ENCODE results near the gene TPCN2. TPM values are rescaled to one million over a fixed set of nuclear protein-coding genes. Genes with fewer than 3 reads are reported as not detected.

TPCN2 gene
- total and polyA plus RNA-seq, 4 donors = 6.4 to 20.8 (median 12.1) TPM

DNA sequence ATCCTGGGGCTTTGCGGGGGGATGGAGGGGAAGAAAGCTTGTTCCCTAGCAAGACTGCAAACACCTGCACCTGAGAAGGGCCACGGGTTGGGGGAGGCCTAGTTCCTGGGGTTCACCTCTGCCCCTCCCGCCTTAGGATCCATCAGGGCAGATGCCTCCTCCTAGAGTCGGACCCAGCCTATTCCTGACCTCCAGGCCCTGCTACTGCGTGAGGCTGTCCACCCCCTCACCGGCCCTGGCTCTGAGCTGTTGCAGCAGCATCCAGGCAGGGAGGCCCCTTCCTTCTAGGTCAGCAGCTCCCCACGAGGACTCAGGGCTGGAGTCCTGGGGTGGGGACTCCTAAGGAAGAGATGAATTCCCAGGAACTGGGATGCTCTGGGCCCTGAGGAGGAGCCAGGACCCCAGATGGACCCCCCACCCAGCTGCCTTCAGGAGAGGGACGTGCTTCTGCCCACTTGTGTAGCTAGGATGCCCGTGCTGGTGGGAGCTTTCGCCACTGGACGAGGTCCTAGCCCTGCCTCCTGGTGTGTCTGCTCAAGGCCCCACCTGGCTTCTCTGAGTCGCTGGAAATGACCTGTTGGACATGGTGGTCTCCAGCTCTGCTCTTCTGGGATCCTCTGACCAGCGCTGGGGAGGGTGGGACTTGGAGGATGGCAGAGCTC is 46.0 kb upstream of the TPCN2 start:
- no peak overlapping the region for H3K27ac ChIP-seq (ENCODE audit: low read depth in 1 of 2, low read length in 2 of 2)
- peak; percentile 32 for DNase-seq (ENCODE audit: low spot score)
- TF ChIP-seq JUND (IDR thresholded peaks at IDR 0.05) = no peak
- TF ChIP-seq, protein P1, sequence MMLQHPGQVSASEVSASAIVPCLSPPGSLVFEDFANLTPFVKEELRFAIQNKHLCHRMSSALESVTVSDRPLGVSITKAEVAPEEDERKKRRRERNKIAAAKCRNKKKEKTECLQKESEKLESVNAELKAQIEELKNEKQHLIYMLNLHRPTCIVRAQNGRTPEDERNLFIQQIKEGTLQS (IDR thresholded peaks at IDR 0.05) = no peak
- TF ChIP-seq, protein P2, sequence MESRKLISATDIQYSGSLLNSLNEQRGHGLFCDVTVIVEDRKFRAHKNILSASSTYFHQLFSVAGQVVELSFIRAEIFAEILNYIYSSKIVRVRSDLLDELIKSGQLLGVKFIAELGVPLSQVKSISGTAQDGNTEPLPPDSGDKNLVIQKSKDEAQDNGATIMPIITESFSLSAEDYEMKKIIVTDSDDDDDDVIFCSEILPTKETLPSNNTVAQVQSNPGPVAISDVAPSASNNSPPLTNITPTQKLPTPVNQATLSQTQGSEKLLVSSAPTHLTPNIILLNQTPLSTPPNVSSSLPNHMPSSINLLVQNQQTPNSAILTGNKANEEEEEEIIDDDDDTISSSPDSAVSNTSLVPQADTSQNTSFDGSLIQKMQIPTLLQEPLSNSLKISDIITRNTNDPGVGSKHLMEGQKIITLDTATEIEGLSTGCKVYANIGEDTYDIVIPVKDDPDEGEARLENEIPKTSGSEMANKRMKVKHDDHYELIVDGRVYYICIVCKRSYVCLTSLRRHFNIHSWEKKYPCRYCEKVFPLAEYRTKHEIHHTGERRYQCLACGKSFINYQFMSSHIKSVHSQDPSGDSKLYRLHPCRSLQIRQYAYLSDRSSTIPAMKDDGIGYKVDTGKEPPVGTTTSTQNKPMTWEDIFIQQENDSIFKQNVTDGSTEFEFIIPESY (IDR thresholded peaks at IDR 0.05) = no peak
- no peak for TF ChIP-seq EGR1 (IDR thresholded peaks at IDR 0.05; ENCODE audit: low read depth in 2 of 2)
- no peak for TF ChIP-seq FOXA1 (IDR thresholded peaks at IDR 0.05)
- no peak for TF ChIP-seq NR2F2 (IDR thresholded peaks at IDR 0.05)
- no peak for TF ChIP-seq SP1 (IDR thresholded peaks at IDR 0.05)
- no peak for TF ChIP-seq YY1 (IDR thresholded peaks at IDR 0.05)
- no peak for TF ChIP-seq FOXA2 (IDR thresholded peaks at IDR 0.05)
- TF ChIP-seq RAD21 (IDR thresholded peaks at IDR 0.05) = no peak
- no peak for TF ChIP-seq TAF1 (conservative IDR thresholded peaks at IDR 0.05)
- no peak for TF ChIP-seq HNF4A (conservative IDR thresholded peaks at IDR 0.05)
- TF ChIP-seq, protein P3, sequence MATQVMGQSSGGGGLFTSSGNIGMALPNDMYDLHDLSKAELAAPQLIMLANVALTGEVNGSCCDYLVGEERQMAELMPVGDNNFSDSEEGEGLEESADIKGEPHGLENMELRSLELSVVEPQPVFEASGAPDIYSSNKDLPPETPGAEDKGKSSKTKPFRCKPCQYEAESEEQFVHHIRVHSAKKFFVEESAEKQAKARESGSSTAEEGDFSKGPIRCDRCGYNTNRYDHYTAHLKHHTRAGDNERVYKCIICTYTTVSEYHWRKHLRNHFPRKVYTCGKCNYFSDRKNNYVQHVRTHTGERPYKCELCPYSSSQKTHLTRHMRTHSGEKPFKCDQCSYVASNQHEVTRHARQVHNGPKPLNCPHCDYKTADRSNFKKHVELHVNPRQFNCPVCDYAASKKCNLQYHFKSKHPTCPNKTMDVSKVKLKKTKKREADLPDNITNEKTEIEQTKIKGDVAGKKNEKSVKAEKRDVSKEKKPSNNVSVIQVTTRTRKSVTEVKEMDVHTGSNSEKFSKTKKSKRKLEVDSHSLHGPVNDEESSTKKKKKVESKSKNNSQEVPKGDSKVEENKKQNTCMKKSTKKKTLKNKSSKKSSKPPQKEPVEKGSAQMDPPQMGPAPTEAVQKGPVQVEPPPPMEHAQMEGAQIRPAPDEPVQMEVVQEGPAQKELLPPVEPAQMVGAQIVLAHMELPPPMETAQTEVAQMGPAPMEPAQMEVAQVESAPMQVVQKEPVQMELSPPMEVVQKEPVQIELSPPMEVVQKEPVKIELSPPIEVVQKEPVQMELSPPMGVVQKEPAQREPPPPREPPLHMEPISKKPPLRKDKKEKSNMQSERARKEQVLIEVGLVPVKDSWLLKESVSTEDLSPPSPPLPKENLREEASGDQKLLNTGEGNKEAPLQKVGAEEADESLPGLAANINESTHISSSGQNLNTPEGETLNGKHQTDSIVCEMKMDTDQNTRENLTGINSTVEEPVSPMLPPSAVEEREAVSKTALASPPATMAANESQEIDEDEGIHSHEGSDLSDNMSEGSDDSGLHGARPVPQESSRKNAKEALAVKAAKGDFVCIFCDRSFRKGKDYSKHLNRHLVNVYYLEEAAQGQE (IDR thresholded peaks at IDR 0.05) = no peak
- no peaks in the 10 kb centered on the region for H3K9me3 ChIP-seq (ENCODE audit: control insufficient read depth in 4 of 4, low read length in 3 of 4)
- no peaks in the 10 kb centered on the region for H3K27me3 ChIP-seq (ENCODE audit: control insufficient read depth in 4 of 4, insufficient read depth in 4 of 4, low read length in 3 of 4)
- 88% methylated on average over 13 of the region's 13 CpGs for WGBS
- H3K36me3 ChIP-seq (ENCODE audit: control insufficient read depth in 4 of 4, insufficient read depth in 3 of 4, low read depth in 1 of 4, low read length in 3 of 4) = no peaks in the 10 kb centered on the region
- no peak overlapping the region for H3K4me3 ChIP-seq (ENCODE audit: low read depth in 1 of 3, low read length in 3 of 3)
- no peak overlapping the region for H3K9ac ChIP-seq (ENCODE audit: low read depth in 1 of 2, low read length in 2 of 2)
- peaks cover 15 to 36% (median 23%) of the 10 kb centered on the region in 4 donors for H3K4me1 ChIP-seq (ENCODE audit: control insufficient read depth in 4 of 4, insufficient read depth in 4 of 4, low read length in 3 of 4)

DNA sequence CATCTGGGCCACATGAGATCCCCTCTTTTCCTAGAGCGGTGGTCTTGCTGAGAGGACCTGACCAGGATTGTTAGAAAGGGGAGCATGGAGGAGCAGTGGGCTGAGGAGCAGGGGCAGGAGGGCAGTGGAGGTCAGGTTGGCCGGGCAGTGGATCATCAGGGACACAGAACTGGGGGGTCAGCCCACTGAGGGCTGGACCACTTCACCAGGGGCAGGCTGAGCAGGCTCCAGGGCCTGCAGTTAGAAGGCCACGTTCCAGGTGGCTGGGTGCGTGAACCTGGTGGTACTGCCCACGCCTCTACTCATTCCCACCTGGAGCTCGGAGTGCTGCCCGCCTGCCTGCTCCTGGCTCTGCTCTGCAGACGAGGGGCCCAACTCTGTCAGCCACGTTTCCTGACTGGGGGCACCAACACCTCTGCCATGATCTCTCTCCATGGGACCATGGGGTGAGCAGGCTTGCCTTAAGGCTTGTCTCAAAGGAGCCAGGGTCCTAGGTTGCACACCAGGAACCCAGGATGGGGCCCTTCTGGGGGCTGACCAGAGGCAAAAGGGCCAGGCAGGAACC is 45.3 kb upstream of the TPCN2 start:
- WGBS = 95% methylated on average over 9 of the region's 9 CpGs
- Histone ChIP-seq H3K9me3 (ENCODE audit: control insufficient read depth in 4 of 4, low read length in 3 of 4) (no peaks in the 10 kb centered on the region), H3K27ac (ENCODE audit: low read depth in 1 of 2, low read length in 2 of 2) (no peak overlapping the region), H3K36me3 (ENCODE audit: control insufficient read depth in 4 of 4, insufficient read depth in 3 of 4, low read depth in 1 of 4, low read length in 3 of 4) (no peaks in the 10 kb centered on the region), H3K4me1 (ENCODE audit: control insufficient read depth in 4 of 4, insufficient read depth in 4 of 4, low read length in 3 of 4) (peaks cover 14 to 39% (median 26%) of the 10 kb centered on the region in 4 donors), H3K27me3 (ENCODE audit: control insufficient read depth in 4 of 4, insufficient read depth in 4 of 4, low read length in 3 of 4) (no peaks in the 10 kb centered on the region), H3K9ac (ENCODE audit: low read depth in 1 of 2, low read length in 2 of 2) (no peak overlapping the region), H3K4me3 (ENCODE audit: low read depth in 1 of 3, low read length in 3 of 3) (no peak overlapping the region)
- DNase-seq (ENCODE audit: low spot score) = peak; percentile 29
- no peak for TF ChIP-seq YY1 (IDR thresholded peaks at IDR 0.05)
- TF ChIP-seq RAD21 (IDR thresholded peaks at IDR 0.05) = no peak
- no peak for TF ChIP-seq SP1 (IDR thresholded peaks at IDR 0.05)
- TF ChIP-seq TAF1 (conservative IDR thresholded peaks at IDR 0.05) = no peak
- TF ChIP-seq, protein P2 (IDR thresholded peaks at IDR 0.05) = no peak
- TF ChIP-seq, protein P4, sequence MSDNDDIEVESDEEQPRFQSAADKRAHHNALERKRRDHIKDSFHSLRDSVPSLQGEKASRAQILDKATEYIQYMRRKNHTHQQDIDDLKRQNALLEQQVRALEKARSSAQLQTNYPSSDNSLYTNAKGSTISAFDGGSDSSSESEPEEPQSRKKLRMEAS (IDR thresholded peaks at IDR 0.05) = no peak
- TF ChIP-seq HNF4A (conservative IDR thresholded peaks at IDR 0.05) = no peak
- no peak for TF ChIP-seq GABPA (IDR thresholded peaks at IDR 0.05 in 1 of 2, conservative IDR thresholded peaks at IDR 0.05 in 1 of 2)
- TF ChIP-seq, protein P3 (IDR thresholded peaks at IDR 0.05) = no peak
- TF ChIP-seq EGR1 (IDR thresholded peaks at IDR 0.05; ENCODE audit: low read depth in 2 of 2) = no peak
- no peak for TF ChIP-seq FOXA1 (IDR thresholded peaks at IDR 0.05)
- no peak for TF ChIP-seq FOXA2 (IDR thresholded peaks at IDR 0.05)
- no peak for TF ChIP-seq HNF4G (IDR thresholded peaks at IDR 0.05)
